Psoas muscle (tissue), 8 donors: ENCODE measurements around the gene MLLT3. TPM values are rescaled to one million over a fixed set of nuclear protein-coding genes. Genes with fewer than 3 reads are reported as not detected.

Experiments
- ATAC-seq, 4 donors: fragments of 200-7000 bp; cut with Tn5 transposase; one replicate each; pipeline ENCODE4 v1.9.1; 2020; ENCODE audit warnings: moderate library complexity in 3 of 4, mild to moderate bottlenecking in 2 of 4
- DNase-seq, 2 donors: peaks; one replicate each; pipeline ENCODE4 v3.0.0-alpha.2; 2020
- H3K27ac ChIP-seq: fragments of 200-600 bp; one replicate; pipeline ENCODE4 v1.8.0; 2022
- H3K27me3 ChIP-seq, 3 donors: fragments of 200-600 bp in 1 of 3; one replicate each; pipeline versions ENCODE4 v1.6.1 to v1.8.0; 2013 to 2022; ENCODE audit warnings: low read length in 2 of 3, mild to moderate bottlenecking in 2 of 3, moderate library complexity in 1 of 3; ENCODE audit not compliant: insufficient read depth in 3 of 3
- H3K36me3 ChIP-seq, 2 donors: fragments of 200-600 bp in 1 of 2; one replicate each; pipeline versions ENCODE4 v1.6.1 to v1.8.0; 2013 to 2022; ENCODE audit warnings: low read depth in 1 of 2, mild to moderate bottlenecking in 1 of 2, moderate library complexity in 1 of 2; ENCODE audit not compliant: insufficient read depth in 1 of 2
- H3K4me1 ChIP-seq: fragments of 200-600 bp; one replicate; pipeline ENCODE4 v1.8.0; 2022
- H3K4me3 ChIP-seq: fragments of 200-600 bp; one replicate; pipeline ENCODE4 v1.8.0; 2022; ENCODE audit warnings: mild to moderate bottlenecking
- H3K9me3 ChIP-seq: fragments of 200-600 bp; one replicate; pipeline ENCODE4 v1.8.0; 2022
- WGBS, 3 donors: extraction: QIAGEN DNeasy Blood & Tissue Kit; methylation state at CpG; one replicate each; pipeline versions ENCODE4 v1.1.6 to v1.1.7; 2013; 5-methylcytosine and 5-hydroxymethylcytosine counted together
- intact Hi-C, 2 donors: fragments of 100-400 bp; cut with DNase I; formaldehyde crosslinking; loops; one replicate each; pipeline versions ENCODE4 v1.11.0 to v1.14.2; 2022
- polyA plus RNA-seq, 3 donors: library from polyadenylated mRNA; stranded (reverse); fragments of 200-250 nt; gene quantifications; one replicate each; pipeline ENCODE4 v1.2.3, GENCODE V29; 2013
- total RNA-seq, 4 donors: library from RNA; stranded (reverse); fragmentation: NEBNext Ultra II Directional in 2 of 4; extraction: Animal tissue kit (Norgen Biotek cat#: 25700) in 2 of 4; gene quantifications; one replicate each; pipeline versions ENCODE4 v1.2.1 to v1.2.4, GENCODE V29; 2021 to 2023
- TF ChIP-seq, protein P1 (sequence below): fragments of 200-600 bp; IDR thresholded peaks from one replicate; pipeline ENCODE4 v1.8.0; 2022; ENCODE audit warnings: antibody characterized with exemption
- donor health status: healthy with polysubstance abuse.
- donor health status: DM: no; HTN: no; CAD: no; lungs with moderate emphysema.
- donor health status: Bipolar disorder and iron deficiency.
- donor health status: healthy.
- donor health status: DM: yes; HTN: yes; CAD: no.
- donor health status: DM: no; HTN: no; CAD: no.
- donor health status: DM: no; HTN: no; CAD: no.
- donor health status: DM: yes; HTN: yes; CAD: no.

MLLT3 gene
- total and polyA plus RNA-seq, 7 donors, result 1.2 to 9.8 (median 3.3) TPM

- H3K4me3 ChIP-seq, result no peak overlapping the region
- H3K36me3 ChIP-seq, result no peaks in the 10 kb centered on the region
- TF ChIP-seq, protein P1, sequence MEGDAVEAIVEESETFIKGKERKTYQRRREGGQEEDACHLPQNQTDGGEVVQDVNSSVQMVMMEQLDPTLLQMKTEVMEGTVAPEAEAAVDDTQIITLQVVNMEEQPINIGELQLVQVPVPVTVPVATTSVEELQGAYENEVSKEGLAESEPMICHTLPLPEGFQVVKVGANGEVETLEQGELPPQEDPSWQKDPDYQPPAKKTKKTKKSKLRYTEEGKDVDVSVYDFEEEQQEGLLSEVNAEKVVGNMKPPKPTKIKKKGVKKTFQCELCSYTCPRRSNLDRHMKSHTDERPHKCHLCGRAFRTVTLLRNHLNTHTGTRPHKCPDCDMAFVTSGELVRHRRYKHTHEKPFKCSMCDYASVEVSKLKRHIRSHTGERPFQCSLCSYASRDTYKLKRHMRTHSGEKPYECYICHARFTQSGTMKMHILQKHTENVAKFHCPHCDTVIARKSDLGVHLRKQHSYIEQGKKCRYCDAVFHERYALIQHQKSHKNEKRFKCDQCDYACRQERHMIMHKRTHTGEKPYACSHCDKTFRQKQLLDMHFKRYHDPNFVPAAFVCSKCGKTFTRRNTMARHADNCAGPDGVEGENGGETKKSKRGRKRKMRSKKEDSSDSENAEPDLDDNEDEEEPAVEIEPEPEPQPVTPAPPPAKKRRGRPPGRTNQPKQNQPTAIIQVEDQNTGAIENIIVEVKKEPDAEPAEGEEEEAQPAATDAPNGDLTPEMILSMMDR, result no peak
- no peaks in the 10 kb centered on the region for H3K4me1 ChIP-seq
- H3K27ac ChIP-seq, result no peak overlapping the region
- intact Hi-C loops, result no loop called here
- 86 to 96% (median 92%) methylated on average over 1 of the region's 1 CpG for WGBS, 3 donors
- DNase-seq (no peak), ATAC-seq (no peak)
- H3K9me3 ChIP-seq, result no peaks in the 10 kb centered on the region
- H3K27me3 ChIP-seq, result no peaks in the 10 kb centered on the region
Measured at GRCh38 chr9:20373263-20373662, 249.0 kb downstream of the MLLT3 start.

GRCh38 chr9:20369391-20369790 is 252.9 kb downstream of the MLLT3 start:
- H3K36me3 ChIP-seq, result no peaks in the 10 kb centered on the region
- no peaks in the 10 kb centered on the region for H3K27me3 ChIP-seq
- no peak overlapping the region for H3K27ac ChIP-seq
- WGBS, 3 donors, result 95 to 100% (median 100%) methylated on average over 1 of the region's 1 CpG
- H3K4me1 ChIP-seq, result peaks cover 1% of the 10 kb centered on the region
- H3K9me3 ChIP-seq, result no peaks in the 10 kb centered on the region
- H3K4me3 ChIP-seq, result no peak overlapping the region
- intact Hi-C loops, result no loop called here
- DNase-seq (no peak), ATAC-seq (no peak)
- TF ChIP-seq, protein P1, result no peak

DNA sequence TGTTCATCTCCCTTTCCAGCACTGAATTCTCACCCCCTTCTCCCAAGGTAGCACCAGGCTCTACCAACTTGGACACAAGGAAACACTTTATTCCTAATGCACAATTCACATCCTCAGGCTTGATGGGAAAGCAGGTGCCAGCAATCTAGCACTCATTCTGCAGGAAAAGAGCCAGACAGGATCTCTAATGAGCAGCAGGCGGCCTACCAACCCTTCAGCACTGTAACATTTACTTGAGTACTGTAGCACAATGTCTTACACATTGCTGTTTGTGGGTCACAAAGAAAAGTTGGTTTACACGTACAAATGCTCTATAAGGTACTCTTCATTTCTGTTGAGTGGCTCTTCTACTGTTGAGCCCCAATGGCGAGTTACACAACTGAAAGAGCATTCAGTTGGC is 254.4 kb downstream of the MLLT3 start:
- TF ChIP-seq, protein P1, result no peak
- no peak overlapping the region for H3K4me3 ChIP-seq
- H3K9me3 ChIP-seq, result no peaks in the 10 kb centered on the region
- no peak for ATAC-seq
- no peak overlapping the region for H3K27ac ChIP-seq
- H3K4me1 ChIP-seq, result peaks cover 8% of the 10 kb centered on the region
- intact Hi-C loops, result no loop called here
- H3K36me3 ChIP-seq, result no peaks in the 10 kb centered on the region
- no peaks in the 10 kb centered on the region for H3K27me3 ChIP-seq
- no peak for DNase-seq
- WGBS, 3 donors, result 90 to 94% (median 91%) methylated on average over 3 of the region's 3 CpGs

DNA sequence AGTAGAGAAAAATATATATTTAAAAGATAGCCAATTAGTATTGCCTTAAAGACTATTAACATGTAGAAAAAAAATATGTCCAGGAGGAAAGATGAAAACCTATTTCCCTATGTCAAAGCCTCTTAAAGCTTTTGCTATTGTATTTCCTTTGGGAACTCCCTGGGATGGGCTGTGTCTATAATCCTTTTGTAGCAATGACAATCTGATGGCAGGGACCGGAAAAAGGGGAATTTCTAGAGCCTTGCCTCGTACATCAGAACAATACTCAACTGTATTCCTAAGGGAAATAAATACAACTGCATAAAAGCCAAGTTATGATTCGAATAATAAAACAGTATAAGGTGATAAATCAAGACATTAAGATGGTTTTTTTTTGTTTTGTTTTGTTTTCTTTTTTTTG is 257.3 kb downstream of the MLLT3 start:
- TF ChIP-seq, protein P1, result no peak
- Histone ChIP-seq H3K9me3 (no peaks in the 10 kb centered on the region), H3K4me1 (peaks cover 8% of the 10 kb centered on the region), H3K36me3 (no peaks in the 10 kb centered on the region), H3K27ac (no peak overlapping the region), H3K4me3 (no peak overlapping the region), H3K27me3 (no peaks in the 10 kb centered on the region)
- DNase-seq (no peak), ATAC-seq (no peak)
- intact Hi-C loops, result no loop called here
- 64 to 68% (median 64%) methylated on average over 3 of the region's 3 CpGs for WGBS, 3 donors

DNA sequence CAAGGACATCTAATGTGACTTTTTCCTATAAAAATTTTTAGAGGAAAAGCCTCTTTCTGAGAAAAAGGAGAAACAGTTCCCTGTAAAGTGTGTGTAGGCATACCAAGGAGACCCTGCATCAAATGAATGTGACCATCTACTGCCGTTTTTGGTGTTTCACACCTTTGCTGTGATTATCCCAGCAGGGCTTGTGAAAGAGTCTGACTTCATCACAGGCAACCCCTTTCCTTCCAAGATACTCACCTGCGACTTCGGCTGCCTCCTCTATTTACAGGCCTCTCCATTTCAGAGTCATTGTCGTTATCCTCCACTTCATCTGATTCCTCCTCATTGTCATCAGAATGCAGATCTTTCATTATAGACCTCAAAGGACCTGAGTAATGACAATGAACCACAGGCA is 259.1 kb downstream of the MLLT3 start:
- 86 to 90% (median 86%) methylated on average over 4 of the region's 4 CpGs for WGBS, 3 donors
- intact Hi-C loops, result no loop called here

More for the DNA sequence above, 259.1 kb downstream of the MLLT3 start:
- H3K27ac ChIP-seq, result no peak overlapping the region
- no peaks in the 10 kb centered on the region for H3K36me3 ChIP-seq
- peaks cover 8% of the 10 kb centered on the region for H3K4me1 ChIP-seq
- no peak overlapping the region for H3K4me3 ChIP-seq
- no peak for ATAC-seq
- TF ChIP-seq, protein P1, result no peak
- no peak for DNase-seq
- no peaks in the 10 kb centered on the region for H3K9me3 ChIP-seq
- no peaks in the 10 kb centered on the region for H3K27me3 ChIP-seq
